ENCODE data around the gene CDSN.

Gene CDSN

DNA sequence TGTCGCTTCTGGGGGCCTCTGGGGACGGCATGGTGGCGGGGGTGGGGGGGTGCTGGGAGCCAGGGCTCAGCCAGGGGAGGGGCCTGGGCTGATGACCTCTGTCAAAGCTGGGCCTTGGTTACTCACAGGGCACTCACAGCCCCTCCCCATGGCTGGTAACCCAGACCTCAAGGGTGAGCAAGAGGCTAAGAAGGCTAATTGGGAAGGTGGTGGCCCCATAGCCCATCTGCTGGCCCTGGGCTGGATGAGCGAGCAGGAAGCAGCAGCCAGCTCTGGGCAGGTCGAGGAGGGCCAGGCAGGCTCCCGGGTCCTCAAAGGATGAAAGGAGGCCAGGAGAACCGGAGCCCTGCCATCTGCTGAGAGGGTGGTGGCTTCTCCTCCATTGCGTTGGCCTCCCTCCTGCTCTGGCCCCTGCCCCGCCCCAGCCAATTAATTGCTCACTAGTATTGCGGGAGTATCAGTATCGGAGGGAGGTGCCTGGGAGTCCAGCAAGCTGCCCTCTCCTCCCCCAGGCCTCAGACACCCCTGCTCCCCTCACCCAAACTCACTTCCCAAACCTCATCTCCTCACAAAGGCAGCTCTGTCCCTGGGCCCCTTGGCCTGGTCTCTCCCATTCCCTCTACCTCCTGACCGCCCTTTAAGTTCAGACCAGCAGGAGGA is 1.0 kb upstream of the CDSN start:
- no peak for DNase-seq (ENCODE audit: extremely low read depth in 1 of 2, low read depth in 1 of 2)

DNA sequence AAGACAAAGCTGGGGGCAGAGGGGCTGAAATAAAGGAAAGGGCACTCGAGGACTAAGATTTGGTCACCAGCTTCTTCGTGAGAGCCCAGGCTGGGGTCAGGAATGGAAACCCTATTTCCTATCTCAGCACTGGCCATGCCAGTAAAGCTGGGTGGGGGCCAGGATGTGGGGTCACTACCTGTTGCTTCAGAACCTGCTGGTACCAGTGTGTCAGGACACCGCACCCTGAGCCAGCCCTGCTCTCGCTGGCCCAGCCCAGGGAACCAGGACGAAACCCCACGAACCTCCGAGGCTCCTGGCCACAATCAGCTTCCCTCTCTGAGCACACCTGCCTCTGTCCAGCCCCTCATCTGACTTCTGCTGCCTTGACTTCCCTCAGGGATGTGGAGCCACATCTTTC is 2.1 kb downstream of the CDSN start:
- no peak for DNase-seq (ENCODE audit: extremely low read depth in 1 of 2, low read depth in 1 of 2)

DNA sequence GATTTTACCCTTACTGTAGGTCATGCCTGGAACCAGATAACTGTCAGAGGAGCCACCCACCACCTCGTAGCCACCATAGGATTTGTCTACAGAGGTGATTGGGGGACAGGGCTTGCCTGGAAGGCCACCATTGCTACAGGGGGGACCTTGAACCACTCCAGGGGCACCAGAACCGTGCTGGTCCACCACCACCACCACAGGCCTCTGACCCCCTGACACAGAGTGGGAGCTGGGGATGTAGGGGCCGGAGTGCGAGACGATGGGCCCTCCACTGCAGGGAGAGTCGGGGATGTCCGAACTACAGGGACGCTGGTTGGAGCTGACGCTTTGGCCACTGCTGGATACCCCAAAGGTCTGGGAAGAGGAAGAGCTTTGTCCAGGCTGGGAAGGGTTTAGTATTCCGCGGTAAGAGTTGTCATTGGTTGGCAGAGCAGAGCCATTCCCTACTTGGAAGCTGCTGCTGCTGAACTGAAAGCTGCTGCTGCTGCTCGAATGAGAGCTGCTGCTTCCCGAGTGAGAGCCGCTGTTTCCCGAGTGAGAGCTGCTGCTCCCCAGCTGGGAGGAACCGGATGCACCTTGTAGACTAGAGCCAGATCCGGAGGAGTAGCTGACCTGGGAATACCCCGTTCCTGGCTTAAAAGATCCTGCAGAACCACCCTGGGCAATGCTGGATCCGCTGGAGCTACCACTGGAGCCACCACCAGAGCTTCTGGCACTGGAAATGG is 3.4 kb downstream of the CDSN start:
- no peak for DNase-seq (ENCODE audit: extremely low read depth in 1 of 2, low read depth in 1 of 2)

DNA sequence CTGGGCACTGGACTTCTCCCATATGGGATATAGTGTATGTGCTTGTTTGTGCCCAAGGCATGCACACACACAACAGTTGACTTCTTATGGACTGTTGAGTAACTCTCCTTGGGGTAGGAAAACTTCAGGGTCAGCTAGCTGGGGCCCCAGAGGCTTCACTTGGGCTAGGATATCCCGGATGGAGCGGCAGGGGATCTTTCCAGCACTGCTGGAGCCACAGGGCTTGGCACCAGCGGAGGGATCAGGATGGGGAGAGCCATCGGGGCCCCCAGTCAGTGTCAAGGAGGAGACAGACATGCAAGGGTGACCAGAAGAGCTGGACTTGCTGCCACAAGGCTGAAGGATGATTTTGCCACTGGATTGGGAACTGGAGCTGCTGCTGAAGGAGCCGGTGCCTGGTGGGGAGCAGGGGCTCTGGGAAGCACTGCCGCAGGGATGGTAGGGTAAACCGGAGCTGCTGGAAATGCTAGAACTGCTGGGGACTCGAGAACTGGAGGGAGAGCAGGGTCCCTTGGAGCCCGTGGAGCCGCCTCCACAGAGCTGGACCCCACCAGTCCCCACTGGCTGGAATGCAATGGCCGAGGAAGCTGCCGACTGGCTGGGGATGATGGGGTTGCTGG is 4.2 kb downstream of the CDSN start:
- DNase-seq (ENCODE audit: extremely low read depth in 1 of 2, low read depth in 1 of 2), result no peak

DNA sequence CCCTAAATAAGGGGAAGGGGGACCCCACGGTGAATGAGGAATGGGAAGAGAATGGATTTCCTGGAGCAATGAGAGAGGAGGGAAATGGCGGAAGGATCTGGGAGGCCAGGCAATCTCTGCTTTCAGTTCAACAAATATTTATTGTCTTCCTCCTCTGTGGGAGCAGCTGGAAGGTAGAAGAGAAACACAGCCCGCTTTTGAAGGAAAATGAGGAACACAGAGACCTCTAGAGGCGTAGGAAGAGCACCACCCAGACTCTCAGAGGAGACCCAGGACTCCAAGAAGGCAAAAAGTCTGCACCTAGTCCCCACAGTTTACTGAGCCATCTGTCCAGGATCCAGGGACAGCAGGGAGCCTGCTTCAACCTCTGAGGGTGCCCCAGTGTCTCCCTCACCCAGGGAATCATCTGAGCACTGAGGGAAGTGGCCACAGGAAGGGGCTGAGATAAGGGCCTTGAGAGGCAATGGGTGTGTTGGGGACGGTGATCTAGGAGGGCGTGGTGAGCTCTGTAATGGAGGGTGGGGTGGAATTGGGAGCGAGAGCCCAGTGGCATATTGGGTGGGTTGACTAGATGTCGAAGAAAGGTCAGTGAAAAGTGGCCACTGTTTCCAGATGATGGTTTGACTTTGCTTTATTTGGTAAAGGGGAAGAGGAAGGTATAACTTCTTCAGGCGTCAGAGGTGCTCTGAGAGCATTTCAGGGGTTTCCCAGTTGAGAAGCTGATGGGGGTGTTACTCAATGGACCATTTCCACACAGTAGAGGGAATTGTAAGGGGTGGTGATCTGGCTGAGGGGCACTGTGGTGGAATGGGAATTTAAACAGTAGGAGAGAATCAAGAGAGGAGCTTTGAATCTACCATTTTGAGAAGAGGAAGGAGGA is 5.0 kb downstream of the CDSN start:
- DNase-seq (ENCODE audit: extremely low read depth in 1 of 2, low read depth in 1 of 2), result no peak

DNA sequence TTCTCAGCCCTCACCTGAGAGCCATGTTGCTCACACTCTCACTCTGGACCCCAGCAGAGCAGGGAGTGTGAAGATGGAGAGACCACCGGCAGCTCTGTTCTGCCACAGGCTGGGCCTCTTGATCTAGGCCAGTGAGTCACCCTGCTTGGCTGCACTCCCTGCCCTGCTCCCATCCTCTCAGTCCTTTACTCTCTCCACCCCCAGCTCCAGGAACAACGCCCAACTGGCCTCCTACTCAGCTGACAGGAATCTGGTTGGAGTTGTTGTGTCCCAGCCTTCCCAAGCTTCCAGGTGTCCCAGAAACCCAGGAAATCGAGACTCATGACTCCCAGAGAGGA is 5.7 kb downstream of the CDSN start, which contains the start of gene PSORS1C1:
Gene PSORS1C1, plus strand, starts transcription at position 260 of the 338 bp plus-strand sequence. CDS start 14,833 bp downstream, outside the sequence.
- no peak for DNase-seq (ENCODE audit: extremely low read depth in 1 of 2, low read depth in 1 of 2)

DNA sequence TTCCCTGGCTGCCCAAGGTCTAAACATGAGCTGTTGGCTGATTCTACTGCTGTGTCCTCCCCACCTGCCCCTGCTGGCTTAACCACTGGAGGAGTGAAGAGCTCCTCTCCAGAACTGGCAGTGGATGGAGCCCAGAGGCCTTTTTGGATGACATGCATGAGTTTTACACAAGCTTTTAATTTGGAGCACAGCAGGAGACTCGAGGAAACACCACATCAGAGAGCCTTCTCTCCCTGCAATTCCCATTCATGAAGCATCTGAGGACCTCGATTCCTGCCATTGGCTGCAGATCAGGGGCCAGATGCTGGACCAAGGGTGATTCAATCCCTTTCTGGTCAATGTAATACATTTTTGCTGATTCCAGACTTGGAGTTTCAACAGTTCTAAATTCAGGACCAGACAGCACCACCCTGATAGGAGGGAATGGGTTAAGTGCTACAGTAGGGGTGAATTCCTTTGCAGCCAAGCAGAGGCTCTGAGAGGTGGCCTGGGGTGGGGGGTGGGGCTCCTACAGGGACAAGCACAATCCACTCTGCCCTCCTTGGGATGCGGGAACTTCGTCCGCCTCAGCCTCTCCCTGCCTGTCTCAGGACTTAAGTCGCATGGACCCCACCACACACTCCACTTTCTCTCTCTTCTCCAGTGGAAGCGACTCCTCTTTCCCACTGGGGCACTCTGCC is 6.2 kb downstream of the CDSN start:
- no peak for DNase-seq (ENCODE audit: extremely low read depth in 1 of 2, low read depth in 1 of 2)

DNA sequence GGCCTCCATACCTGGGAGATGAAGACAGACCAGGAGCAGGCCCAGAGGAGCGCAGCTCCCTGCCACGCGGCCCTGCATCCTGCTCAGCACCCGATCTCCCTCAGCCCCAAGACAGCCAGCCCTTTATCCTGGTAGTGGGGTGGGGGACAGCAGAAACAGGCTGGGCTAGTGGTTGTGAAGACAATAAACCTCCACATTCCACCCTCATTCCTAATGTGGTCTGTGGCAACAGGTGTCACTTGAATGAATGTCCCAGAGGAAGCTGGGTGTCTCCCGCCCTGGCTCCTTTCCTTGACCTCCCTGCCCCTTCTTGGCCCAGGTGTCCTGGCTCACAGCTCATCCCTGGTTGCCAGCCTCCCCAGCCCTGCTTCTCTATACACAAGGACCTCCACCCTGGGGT is 7.8 kb downstream of the CDSN start, which contains the start of gene C6orf15:
Gene C6orf15, minus strand, starts transcription at position 98 of the 400 bp plus-strand sequence. Its CDS starts 20 bp downstream, at position 78.
- DNase-seq (ENCODE audit: extremely low read depth in 1 of 2, low read depth in 1 of 2), result no peak

DNA sequence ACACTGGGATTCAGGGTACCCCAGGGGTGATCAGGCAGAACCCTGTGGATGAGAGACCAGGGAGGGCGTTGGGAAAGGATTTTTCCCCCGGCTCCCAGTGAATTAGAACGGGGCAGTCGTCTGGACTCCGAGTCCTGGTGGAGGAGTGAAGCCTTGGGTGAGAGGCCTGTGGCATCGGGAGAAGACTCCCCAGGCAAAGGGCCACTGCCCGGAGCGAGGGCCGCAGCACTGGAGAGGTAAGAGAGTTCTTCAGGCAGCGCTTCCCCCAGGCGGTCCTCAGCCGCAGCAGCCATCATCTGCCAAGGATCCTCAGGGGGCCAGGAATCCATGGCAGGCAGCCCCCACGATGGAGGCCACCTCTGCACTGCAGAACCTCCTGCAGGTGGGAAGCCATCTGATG is 8.5 kb downstream of the CDSN start:
- DNase-seq (ENCODE audit: extremely low read depth in 1 of 2, low read depth in 1 of 2), result no peak

DNA sequence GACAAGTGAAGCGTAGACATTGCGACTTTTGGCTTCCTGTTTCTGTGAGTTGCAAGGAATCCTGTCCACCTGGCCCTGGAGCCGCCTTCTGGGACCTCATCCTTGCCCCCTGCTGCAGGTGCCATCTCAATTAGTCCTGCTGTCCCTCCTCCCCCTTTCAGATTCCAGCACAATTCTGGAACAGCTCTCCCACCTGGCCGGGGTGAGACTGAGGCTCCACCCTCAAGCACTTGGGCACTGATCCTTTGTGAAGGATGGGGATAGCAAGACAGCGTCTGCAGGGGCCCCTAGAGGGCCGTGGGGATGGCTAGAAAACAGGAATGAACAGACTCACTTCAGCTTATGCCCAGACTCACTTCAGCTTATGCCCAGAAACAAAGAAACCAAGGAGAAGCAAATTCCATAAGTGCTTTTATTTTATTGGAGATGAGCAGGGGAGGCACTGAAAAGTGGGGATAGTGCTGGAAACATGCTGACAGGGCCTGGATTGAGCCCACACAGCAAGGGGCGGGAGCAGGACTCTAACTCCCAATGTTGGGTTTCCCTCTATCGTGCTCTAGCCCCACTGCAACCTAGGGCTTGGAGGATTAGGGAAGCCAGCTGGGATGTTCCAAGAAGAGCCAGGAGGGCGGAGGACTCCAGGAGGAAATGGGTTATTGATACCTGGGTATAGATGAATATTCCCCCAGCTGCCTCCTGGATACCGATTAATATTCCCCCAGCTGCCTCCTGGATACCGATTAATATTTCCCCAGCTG is 9.2 kb downstream of the CDSN start:
- DNase-seq (ENCODE audit: extremely low read depth in 1 of 2, low read depth in 1 of 2), result no peak

DNA sequence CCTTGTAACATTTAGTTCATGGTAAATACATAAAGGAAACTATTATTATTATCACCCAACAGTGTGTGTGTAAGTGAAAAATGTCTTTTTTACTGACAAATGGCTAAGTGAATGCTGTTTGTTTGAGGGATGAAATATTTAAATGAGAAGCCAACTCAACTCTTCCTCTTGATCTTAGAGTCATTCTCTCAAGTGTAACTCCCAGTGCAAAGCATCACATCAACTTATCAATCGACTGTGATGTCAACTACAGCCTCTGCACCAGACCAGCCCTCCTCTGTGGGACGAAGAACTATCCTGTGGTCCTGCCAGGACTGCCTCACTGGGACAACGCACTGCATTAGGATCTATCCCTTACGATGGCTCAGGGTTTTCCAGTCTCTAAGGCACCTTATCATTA is 13.2 kb downstream of the CDSN start:
- no peak for DNase-seq (ENCODE audit: extremely low read depth in 1 of 2, low read depth in 1 of 2)

DNA sequence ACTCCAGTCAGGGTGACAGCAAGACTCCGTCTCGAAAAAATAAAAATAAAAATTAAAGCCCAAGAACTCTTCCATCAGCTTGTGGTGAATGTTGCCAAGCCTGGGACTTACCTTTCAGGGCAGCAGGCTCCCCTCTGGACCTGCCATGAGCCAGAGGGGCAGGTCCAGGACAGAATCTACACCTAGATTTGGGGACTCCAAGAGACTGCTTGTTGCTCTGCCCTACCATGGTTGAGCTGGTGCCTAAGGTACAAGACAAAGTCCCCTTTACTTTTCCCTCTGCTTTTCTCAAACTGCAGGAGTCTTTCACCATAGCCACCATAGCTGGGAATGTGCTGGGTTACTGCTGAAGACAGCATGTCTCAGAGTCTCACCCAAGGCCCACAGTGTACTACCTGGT is 17.1 kb downstream of the CDSN start:
- DNase-seq (ENCODE audit: extremely low read depth in 1 of 2, low read depth in 1 of 2), result no peak

DNA sequence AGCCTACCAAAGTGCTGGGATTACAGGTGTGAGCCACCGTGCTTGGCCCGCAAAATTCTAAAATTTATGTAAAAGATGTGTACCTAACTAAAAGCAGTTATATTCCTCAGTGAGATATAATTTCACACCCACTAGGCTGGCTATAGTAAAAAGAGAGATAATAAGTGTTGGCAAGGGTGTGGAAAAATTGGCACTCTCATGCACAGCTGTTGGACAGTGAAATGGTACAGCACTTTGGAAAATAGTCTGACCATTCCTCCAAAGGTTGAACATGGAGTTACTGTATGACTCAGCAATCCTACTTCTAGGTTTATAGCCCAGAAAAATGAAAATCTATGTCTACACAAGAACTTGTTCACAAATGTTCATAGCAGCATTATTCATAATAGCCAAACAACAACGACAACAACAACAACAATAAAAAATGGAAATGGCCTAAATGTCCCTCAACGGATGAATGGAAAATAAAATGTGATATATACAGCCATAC is 21.8 kb downstream of the CDSN start:
- no peak for DNase-seq (ENCODE audit: extremely low read depth in 1 of 2, low read depth in 1 of 2)

DNA sequence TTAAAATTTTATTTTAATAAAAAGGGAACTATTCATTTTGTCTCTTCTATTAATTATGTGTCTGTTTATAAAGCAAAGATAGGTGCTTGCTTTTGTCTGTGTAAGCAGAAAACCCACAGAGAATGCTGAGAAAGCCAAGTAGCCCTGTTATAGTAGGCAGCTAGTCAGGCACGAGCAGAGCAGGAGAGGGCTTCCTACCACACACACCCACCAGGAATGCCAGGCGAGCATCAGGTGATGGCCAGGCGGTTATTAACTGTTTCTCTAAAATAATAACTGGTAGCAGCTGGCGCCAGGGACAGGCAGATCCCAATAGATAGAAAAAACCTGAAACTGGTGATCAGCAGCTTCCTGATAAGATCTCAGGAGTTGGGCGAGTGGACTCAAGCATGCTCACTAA is 23.6 kb downstream of the CDSN start:
- DNase-seq (ENCODE audit: extremely low read depth in 1 of 2, low read depth in 1 of 2), result no peak

DNA sequence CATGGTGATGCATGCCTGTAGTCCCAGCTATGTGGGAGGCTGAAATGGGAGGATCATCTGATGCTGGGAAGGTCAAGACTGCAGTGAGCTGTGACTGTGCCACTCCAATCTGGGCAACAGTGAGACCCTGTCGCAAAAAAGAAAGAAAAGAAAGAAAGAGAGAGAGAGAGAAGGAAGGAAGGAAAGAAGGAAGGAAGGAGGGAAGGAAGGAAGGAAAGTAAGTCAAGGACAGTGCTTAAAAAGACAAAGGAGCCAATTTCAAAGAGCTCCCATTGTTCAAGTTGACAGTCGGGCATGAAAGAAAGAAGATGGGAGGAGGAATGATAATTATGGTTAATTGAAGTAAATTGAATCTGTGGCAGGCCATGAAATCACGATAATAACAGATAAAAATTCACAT is 24.0 kb downstream of the CDSN start:
- no peak for DNase-seq (ENCODE audit: extremely low read depth in 1 of 2, low read depth in 1 of 2)

DNA sequence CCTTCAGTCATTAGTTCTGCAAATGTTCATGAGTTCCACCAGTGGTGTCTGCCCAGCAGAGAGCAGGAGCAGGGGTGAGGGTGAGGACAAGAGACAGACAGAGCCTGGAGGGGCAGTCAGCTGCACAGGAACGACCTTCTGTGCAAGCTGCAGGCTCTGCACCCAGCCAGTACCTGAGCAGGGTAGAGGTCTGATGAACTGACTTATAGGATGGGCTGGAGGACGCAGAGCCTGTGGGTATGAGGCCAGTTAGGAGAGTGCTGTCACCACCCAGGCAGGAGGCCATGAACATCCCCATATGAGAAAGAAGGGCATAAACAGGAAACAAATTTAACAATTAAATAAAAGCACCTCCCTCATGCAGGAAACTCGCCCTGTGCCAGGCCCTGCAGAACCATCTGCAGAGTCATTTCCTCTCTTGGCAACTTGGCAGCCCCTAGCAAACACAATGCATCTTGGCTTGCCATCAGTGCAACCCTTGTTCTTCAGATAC is 25.8 kb downstream of the CDSN start:
- no peak for DNase-seq (ENCODE audit: extremely low read depth in 1 of 2, low read depth in 1 of 2)

DNA sequence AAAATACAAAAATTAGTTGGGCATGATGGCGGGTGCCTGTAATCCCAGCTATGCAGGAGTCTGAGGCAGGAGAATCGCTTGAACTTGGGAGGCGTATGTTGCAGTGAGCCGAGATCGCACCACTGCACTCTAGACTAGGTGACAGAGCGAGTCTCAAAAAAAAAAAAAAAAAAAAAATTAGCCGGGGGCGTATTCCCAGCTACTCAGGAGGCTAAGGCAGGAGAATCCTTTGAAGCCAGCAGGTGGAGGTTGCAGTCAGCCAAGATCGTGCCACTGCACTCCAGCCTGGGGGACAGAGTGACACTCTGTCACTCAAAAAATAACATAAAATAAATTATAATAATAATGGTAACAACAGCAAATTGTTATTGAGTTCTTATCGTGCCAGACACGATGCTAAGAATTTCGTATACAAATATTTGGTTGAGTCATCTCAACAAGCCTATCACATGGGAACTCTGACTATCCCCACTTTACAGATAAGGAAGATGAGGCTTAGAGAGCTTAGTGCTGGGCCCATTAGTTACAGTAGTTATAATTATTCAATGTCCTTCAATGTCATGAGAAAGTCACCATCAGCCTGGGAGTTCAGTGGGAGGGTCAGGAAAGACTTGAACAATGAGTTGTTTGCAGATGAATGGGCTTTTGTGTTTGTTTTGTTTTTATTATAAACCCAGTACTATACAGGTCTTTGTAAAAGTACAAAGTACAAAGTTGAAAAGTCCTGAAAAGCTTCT is 27.3 kb downstream of the CDSN start:
- DNase-seq (ENCODE audit: extremely low read depth in 1 of 2, low read depth in 1 of 2), result no peak

DNA sequence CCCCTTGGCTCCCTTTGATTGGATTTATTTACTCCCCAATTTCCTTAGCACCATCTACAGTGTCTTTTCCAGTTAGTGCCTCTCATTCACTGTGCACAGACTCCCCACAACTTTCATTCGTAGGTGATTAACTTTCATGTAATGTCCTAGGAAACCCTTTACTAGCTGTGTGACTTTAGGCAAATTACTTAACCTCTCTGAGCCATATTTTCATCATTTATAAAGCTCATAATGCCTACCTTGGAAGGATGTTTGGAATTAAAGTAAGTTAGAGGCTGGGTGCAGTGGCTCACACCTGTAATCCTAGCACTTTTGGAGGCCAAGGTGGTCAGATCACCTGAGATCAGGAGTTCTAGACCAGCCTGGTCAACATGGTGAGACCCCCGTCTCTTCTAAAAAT is 28.0 kb downstream of the CDSN start:
- no peak for DNase-seq (ENCODE audit: extremely low read depth in 1 of 2, low read depth in 1 of 2)

DNA sequence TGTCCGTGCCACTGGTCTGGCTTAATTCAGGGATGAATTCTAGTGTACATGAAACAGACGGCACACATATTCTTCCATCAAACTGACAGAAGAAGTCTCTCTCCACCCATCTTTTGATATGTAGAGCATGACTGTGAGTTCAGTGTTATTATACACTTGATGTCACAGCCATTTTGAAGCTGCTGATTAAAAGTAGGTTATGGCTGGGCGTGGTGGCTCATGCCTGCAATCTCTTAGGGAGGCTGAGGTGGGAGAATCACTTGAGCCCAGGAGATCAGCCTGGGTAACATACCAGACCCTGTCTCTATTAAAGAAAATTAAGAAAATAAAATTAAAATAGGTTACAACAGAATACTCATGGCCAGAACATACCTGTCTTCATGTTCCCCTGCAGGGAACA is 28.6 kb downstream of the CDSN start:
- no peak for DNase-seq (ENCODE audit: extremely low read depth in 1 of 2, low read depth in 1 of 2)

All from stimulated activated CD8-positive, alpha-beta memory T cell treated with anti-CD3 and anti-CD28 coated beads, Interleukin-7, amount 100 ng/mL, for 48 hours (primary cell).